LNCaP clone FGC (cell line): Measurements from ENCODE around the gene HSF2.

Experiments
- DNase-seq: peaks from one replicate; pipeline ENCODE4 v3.0.0-alpha.2; 2011; ENCODE audit warnings: low read depth
- H3K4me3 ChIP-seq: 2 replicates; pipeline ENCODE4 v1.5.1; 2011; ENCODE audit warnings: mild to moderate bottlenecking, low read depth, low read length, control low read depth
- TF ChIP-seq, protein P1 (sequence below): IDR thresholded peaks from 2 replicates; pipeline ENCODE4 v1.5.1; 2012; ENCODE audit warnings: mild to moderate bottlenecking; ENCODE audit not compliant: control insufficient read depth, insufficient read depth; ENCODE audit errors: extremely low read depth

The HSF2 gene

DNA sequence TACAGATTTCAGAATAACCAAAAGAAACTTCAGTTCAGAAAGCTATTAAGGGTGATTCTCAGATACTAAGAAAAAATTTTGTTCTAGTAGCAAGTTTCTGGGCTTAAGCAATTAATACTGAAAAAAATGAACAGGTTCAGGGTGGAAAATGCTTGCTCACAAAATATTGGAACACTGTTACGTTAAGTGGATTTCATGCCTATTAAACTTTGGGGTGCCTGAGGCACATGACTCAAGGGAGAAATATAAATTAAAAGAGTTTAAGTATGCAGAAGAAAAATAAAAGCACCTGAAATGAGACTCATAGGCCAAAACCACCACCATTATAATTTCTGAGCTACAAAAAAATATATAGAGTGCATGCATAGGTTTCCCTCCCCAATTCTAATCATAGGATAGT, 32.3 kb upstream of the HSF2 start:
- H3K4me3 ChIP-seq = no peak overlapping the region
- TF ChIP-seq, protein P1, sequence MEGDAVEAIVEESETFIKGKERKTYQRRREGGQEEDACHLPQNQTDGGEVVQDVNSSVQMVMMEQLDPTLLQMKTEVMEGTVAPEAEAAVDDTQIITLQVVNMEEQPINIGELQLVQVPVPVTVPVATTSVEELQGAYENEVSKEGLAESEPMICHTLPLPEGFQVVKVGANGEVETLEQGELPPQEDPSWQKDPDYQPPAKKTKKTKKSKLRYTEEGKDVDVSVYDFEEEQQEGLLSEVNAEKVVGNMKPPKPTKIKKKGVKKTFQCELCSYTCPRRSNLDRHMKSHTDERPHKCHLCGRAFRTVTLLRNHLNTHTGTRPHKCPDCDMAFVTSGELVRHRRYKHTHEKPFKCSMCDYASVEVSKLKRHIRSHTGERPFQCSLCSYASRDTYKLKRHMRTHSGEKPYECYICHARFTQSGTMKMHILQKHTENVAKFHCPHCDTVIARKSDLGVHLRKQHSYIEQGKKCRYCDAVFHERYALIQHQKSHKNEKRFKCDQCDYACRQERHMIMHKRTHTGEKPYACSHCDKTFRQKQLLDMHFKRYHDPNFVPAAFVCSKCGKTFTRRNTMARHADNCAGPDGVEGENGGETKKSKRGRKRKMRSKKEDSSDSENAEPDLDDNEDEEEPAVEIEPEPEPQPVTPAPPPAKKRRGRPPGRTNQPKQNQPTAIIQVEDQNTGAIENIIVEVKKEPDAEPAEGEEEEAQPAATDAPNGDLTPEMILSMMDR = no peak
- no peak for DNase-seq

DNA sequence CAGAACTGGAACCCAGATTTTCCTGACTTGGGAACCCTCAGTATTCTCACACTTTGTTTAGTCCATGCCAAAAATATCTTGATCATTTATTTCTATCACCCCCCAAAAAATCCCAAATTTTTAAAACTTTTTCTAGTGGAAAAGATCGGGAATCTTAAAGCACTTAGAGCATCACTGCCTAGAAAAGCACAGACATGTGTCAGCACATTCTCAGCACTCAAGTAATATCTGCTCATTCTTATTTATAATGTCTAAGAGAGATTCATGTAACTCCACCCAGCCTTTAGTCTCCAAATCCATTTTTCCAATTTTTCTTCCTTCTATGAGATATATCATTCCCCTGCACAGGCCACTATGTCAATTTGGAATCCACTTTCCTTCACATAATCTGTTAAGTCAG, 29.9 kb upstream of the HSF2 start:
- no peak overlapping the region for H3K4me3 ChIP-seq
- TF ChIP-seq, protein P1 = no peak
- DNase-seq = no peak

DNA sequence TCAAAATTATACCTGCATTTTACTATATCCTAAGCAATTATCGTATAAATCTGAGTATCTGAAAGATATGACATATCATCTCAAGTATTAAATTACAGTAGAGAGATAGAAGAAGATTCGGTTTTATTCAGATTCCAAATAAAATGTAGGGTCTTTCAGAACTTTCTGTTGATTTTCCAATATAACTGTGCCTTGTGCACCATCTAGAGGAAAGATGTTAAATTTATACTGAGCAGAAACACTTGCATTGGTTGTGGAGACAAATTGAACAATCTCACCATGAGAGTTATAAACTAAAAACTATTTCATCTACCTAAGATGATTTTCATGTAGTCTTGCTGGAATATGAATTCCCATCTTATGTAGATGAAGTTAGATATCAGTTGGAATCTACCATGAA, 26.8 kb upstream of the HSF2 start:
- no peak for DNase-seq
- no peak overlapping the region for H3K4me3 ChIP-seq
- TF ChIP-seq, protein P1 = peak; percentile 41

DNA sequence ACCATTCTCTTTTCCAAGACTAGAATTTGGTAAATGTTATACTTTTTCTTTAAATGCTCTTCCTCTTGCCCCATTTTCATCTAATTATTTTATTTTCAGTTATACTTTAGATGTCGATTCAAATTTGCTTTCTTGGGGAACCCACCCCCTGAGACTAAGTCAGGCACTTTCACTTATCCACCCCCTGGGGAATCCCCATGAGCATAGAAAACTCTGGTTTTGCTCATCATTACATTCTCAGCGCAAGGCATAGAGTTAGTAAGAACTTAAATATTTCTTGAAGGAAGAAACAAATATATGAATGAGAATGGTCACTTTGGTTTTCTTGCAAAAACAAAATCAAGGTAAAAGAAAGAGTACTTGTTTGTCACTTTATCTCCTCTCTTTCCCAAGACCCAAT, 25.1 kb upstream of the HSF2 start:
- TF ChIP-seq, protein P1 = no peak
- H3K4me3 ChIP-seq = no peak overlapping the region
- no peak for DNase-seq

DNA sequence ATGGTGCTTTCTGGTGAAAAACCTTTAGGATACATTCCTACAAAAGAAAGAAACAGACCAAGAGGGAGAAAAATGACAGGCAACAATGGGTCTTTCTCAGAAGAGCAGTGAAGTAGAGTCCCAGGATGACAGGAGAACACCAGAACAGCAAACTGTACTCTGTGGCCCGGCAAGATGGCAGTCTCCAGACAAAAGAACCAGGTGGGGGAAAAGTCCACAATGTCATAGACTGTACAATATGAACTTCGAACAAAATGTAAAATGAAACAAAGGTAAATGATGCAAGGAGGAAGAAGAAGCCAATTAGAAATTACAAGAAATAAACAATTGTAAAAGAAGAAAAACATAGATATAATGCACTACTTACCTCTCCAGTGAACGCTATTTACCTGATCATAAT, 23.2 kb upstream of the HSF2 start:
- TF ChIP-seq, protein P1 = no peak
- H3K4me3 ChIP-seq = peak overlapping the region; percentile 21; the same call in 1 of the 2 replicates
- no peak for DNase-seq

DNA sequence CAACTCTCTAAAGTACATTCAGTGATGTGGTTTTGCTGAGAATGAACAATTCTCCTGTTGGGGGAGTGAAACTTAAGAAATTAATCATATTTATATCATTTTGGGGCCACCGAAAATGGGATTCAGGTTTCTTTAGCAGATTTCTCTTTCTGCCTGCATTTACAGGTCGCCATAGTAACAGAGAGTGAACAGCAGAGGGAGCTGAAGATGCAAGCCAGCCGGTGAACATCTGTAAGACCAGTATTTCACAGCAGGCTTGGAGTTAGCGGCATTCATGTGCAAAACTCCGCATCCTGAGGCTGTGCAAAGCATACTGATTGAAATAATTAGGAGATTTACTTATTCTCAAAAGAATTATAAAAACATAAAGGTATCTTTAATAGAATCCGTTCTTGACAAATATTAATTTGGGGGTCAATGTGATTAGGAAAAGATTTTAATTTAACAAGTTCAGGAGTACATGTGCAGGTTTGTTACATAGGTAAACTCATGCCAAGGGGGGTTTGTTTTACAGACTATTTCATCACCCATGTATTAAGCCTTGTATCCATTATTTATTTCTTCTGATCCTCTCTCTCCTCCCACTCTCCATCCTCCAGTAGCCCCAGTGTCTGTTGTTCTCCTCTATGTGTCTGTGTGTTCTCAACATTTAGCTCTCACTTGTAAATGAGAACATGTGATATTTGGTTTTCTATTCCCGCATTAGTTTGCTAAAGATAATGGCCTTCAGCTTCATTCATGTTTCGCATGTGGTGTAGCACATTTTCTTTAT, 17.8 kb upstream of the HSF2 start:
- H3K4me3 ChIP-seq = no peak overlapping the region
- peak; percentile 37 for DNase-seq

More for the DNA sequence above, 17.8 kb upstream of the HSF2 start:
- TF ChIP-seq, protein P1 = peak; percentile 82
